SU-DHL-6 (cell line): ENCODE measurements around the gene YTHDF1.

Experiments used
- EZH2phosphoT487 ChIP-seq: fragments of 200-600 bp; sonication (generic), shearing (Covaris generic); conservative IDR thresholded peaks from 2 replicates; pipeline ENCODE4 v1.6.1; 2018; ENCODE audit warnings: mild to moderate bottlenecking, antibody characterized with exemption, low read length, moderate library complexity, mixed read lengths
- TF ChIP-seq, protein P1 (sequence below): fragments of 200-600 bp; sonication (generic); IDR thresholded peaks from one replicate; pipeline ENCODE4 v1.5.1; 2017; ENCODE audit warnings: antibody characterized with exemption, mild to moderate bottlenecking, low read length, moderate library complexity; ENCODE audit not compliant: insufficient read depth, poor library complexity, severe bottlenecking

DNA sequence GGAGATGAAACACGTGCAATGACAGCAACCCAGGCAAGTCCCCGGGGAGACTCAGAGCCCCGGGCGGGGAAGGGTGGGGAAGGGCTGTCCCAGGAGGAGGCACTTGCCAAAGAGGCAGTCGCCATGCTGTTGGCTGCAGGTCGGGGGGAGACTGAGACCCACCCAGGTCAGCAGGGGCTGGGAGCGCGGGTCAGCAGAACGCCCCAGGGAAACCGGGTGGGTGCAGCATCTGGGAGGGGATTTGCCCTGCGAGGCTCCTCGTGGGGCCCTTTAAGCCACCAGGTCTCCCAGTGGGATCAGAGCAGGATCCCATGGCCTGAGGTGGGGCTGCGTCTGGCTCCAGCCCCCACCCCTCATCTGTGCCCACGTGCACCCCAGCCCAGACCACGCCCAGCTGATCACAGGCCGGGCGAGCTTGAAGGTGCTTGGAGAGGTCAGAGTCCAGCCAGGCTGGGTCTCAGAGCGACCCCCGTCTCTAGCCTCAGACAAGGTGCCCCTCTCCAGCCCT lies 65.5 kb downstream of the YTHDF1 start:
- TF ChIP-seq, protein P1, sequence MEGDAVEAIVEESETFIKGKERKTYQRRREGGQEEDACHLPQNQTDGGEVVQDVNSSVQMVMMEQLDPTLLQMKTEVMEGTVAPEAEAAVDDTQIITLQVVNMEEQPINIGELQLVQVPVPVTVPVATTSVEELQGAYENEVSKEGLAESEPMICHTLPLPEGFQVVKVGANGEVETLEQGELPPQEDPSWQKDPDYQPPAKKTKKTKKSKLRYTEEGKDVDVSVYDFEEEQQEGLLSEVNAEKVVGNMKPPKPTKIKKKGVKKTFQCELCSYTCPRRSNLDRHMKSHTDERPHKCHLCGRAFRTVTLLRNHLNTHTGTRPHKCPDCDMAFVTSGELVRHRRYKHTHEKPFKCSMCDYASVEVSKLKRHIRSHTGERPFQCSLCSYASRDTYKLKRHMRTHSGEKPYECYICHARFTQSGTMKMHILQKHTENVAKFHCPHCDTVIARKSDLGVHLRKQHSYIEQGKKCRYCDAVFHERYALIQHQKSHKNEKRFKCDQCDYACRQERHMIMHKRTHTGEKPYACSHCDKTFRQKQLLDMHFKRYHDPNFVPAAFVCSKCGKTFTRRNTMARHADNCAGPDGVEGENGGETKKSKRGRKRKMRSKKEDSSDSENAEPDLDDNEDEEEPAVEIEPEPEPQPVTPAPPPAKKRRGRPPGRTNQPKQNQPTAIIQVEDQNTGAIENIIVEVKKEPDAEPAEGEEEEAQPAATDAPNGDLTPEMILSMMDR: no peak
- no peak for TF ChIP-seq EZH2phosphoT487
